CD4-positive, alpha-beta memory T cell (primary cell): ENCODE results near the gene PIEZO2. TPM values are rescaled to one million over a fixed set of nuclear protein-coding genes. Genes with fewer than 3 reads are reported as not detected.

Experiments used
- CTCF ChIA-PET: fragments of 350-600 bp; sonication (Branson Sonifier 250); formaldehyde crosslinking; loops from one replicate; lab custom pipeline; 2021; ENCODE audit warnings: inconsistent platforms; ENCODE audit not compliant: partially characterized antibody; lab: Charles Lee
- POLR2A ChIA-PET: fragments of 350-600 bp; sonication (Branson Sonifier 250); formaldehyde crosslinking; loops from one replicate; lab custom pipeline; 2021; ENCODE audit not compliant: partially characterized antibody; lab: Charles Lee
- DNase-seq, 5 donors: peaks; one replicate each; pipeline versions ENCODE4 v3.0.0 to v3.0.0-alpha.2; 2020 to 2022; ENCODE audit warnings: mixed read lengths in 1 of 5
- H3K27ac ChIP-seq: one replicate; pipeline ENCODE4 v1.7.0; 2013; ENCODE audit warnings: low read depth, low read length
- H3K27me3 ChIP-seq: 2 replicates; pipeline ENCODE4 v1.7.0; 2013; ENCODE audit warnings: mild to moderate bottlenecking, low read length, moderate library complexity; ENCODE audit not compliant: insufficient read depth
- H3K36me3 ChIP-seq: 2 replicates; pipeline ENCODE4 v1.7.0; 2013; ENCODE audit warnings: mild to moderate bottlenecking, low read length, moderate library complexity; ENCODE audit not compliant: insufficient read depth
- H3K4me1 ChIP-seq: 2 replicates; pipeline ENCODE4 v1.7.0; 2013; ENCODE audit warnings: mild to moderate bottlenecking, low read length, moderate library complexity; ENCODE audit not compliant: insufficient read depth
- H3K4me3 ChIP-seq, 2 donors: one replicate each; pipeline ENCODE4 v1.7.0; 2013; ENCODE audit warnings: low read length in 2 of 2, mild to moderate bottlenecking in 1 of 2
- H3K9me3 ChIP-seq, 2 donors: one replicate each; pipeline ENCODE4 v1.7.0; 2013; ENCODE audit warnings: low read length in 2 of 2, control low read depth in 1 of 2; ENCODE audit not compliant: control insufficient read depth in 1 of 2
- H3K27ac Mint-ChIP-seq, 7 donors: one replicate each; pipeline ENCODE4 v1.8.0; 2020 to 2021; ENCODE audit warnings: mixed read lengths in 7 of 7, mild to moderate bottlenecking in 6 of 7, inconsistent platforms in 3 of 7, moderate library complexity in 3 of 7
- H3K27me3 Mint-ChIP-seq, 2 donors: one replicate each; pipeline ENCODE4 v1.8.0; 2020 to 2021; ENCODE audit warnings: mixed read lengths in 2 of 2
- H3K36me3 Mint-ChIP-seq, 2 donors: one replicate each; pipeline ENCODE4 v1.8.0; 2020 to 2021; ENCODE audit warnings: mixed read lengths in 2 of 2, inconsistent platforms in 1 of 2, mild to moderate bottlenecking in 1 of 2
- H3K4me1 Mint-ChIP-seq, 4 donors: one replicate each; pipeline ENCODE4 v1.8.0; 2020 to 2021; ENCODE audit warnings: mixed read lengths in 4 of 4, mild to moderate bottlenecking in 1 of 4
- H3K4me3 Mint-ChIP-seq, 8 donors: one replicate each; pipeline ENCODE4 v1.8.0; 2020 to 2021; ENCODE audit warnings: mixed read lengths in 8 of 8, mild to moderate bottlenecking in 7 of 8, moderate library complexity in 6 of 8, inconsistent platforms in 3 of 8
- H3K9me3 Mint-ChIP-seq, 8 donors: one replicate each; pipeline ENCODE4 v1.8.0; 2020 to 2021; ENCODE audit warnings: mixed read lengths in 8 of 8, mild to moderate bottlenecking in 5 of 8, inconsistent platforms in 3 of 8, moderate library complexity in 1 of 8
- intact Hi-C: fragments of 100-400 bp; cut with micrococcal nuclease; formaldehyde crosslinking; loops from one replicate; pipeline ENCODE4 v1.15.1; 2023
- polyA plus RNA-seq, 2 donors: library from polyadenylated mRNA; unstranded; fragments of 300-500 nt; fragmentation: Illumina TruSeq; gene quantifications; one replicate each; pipeline ENCODE4 v1.2.3, GENCODE V29; 2021
- total RNA-seq, 2 experiments: library from RNA; stranded (reverse); gene quantifications; one replicate each; pipeline ENCODE4 v1.2.3, GENCODE V29; 2021

Gene PIEZO2
- total and polyA plus RNA-seq, 4 experiments from 2014 or later, result not detected

GRCh38 chr18:10784596-10785202, 364.7 kb downstream of the PIEZO2 start:
- intact Hi-C loops, result loop anchor here (5.0 kb wide), 1 partner anchor 768 kb away; no protein-coding TSS in a partner anchor
- no peak for DNase-seq
- Mint-ChIP-seq H3K4me3 (no peak overlapping the region), H3K27ac (no peak overlapping the region), H3K36me3 (no peaks in the 10 kb centered on the region), H3K9me3 (no peaks in the 10 kb centered on the region), H3K27me3 (peaks cover 4% of the 10 kb centered on the region in 2 donors), H3K4me1 (peaks cover 2 to 5% (median 5%) of the 10 kb centered on the region in 4 donors)
- Histone ChIP-seq H3K27ac (no peak overlapping the region), H3K27me3 (no peaks in the 10 kb centered on the region), H3K36me3 (no peaks in the 10 kb centered on the region), H3K4me1 (no peaks in the 10 kb centered on the region), H3K9me3 (no peaks in the 10 kb centered on the region), H3K4me3 (no peak overlapping the region)
- POLR2A ChIA-PET, result no interaction called here
- CTCF ChIA-PET, result interaction anchor here (1.2 to 1.3 kb wide), 2 partner anchors 29 to 35 kb away, joined by 3 read pairs; no protein-coding TSS in a partner anchor

GRCh38 chr18:10783941-10784340, 365.4 kb downstream of the PIEZO2 start:
- H3K9me3 ChIP-seq, result no peaks in the 10 kb centered on the region
- H3K27ac ChIP-seq, result no peak overlapping the region
- H3K9me3 Mint-ChIP-seq, result no peaks in the 10 kb centered on the region
- no peak overlapping the region for H3K27ac Mint-ChIP-seq
- H3K36me3 ChIP-seq, result no peaks in the 10 kb centered on the region
- H3K36me3 Mint-ChIP-seq, result no peaks in the 10 kb centered on the region
- H3K4me3 Mint-ChIP-seq, result no peak overlapping the region
- POLR2A ChIA-PET, result no interaction called here
- no peak for DNase-seq
- CTCF ChIA-PET, result interaction anchor here (1.2 kb wide), 1 partner anchor 28 kb away, joined by 3 read pairs; no protein-coding TSS in a partner anchor
- no peak overlapping the region for H3K4me3 ChIP-seq
- H3K4me1 Mint-ChIP-seq, result peaks cover 2 to 5% (median 4%) of the 10 kb centered on the region in 4 donors
- no peaks in the 10 kb centered on the region for H3K4me1 ChIP-seq
- intact Hi-C loops, result no loop called here
- no peaks in the 10 kb centered on the region for H3K27me3 ChIP-seq
- H3K27me3 Mint-ChIP-seq, result peaks cover 4 to 8% of the 10 kb centered on the region in 2 donors

GRCh38 chr18:10776493-10776892, 372.9 kb downstream of the PIEZO2 start:
- H3K4me3 Mint-ChIP-seq, result no peak overlapping the region
- H3K9me3 ChIP-seq, result no peaks in the 10 kb centered on the region
- H3K27me3 Mint-ChIP-seq, result peaks cover 5 to 17% of the 10 kb centered on the region in 2 donors
- H3K4me1 ChIP-seq, result no peaks in the 10 kb centered on the region
- no peak overlapping the region for H3K27ac ChIP-seq
- H3K27ac Mint-ChIP-seq, result no peak overlapping the region
- intact Hi-C loops, result no loop called here
- H3K9me3 Mint-ChIP-seq, result peaks cover 0 to 9% (median 0%) of the 10 kb centered on the region in 8 donors
- H3K4me1 Mint-ChIP-seq, result no peaks in the 10 kb centered on the region
- ChIA-PET POLR2A (no interaction called here), CTCF (no interaction called here)
- DNase-seq, result no peak
- no peaks in the 10 kb centered on the region for H3K36me3 Mint-ChIP-seq
- H3K27me3 ChIP-seq, result peaks cover 3% of the 10 kb centered on the region
- no peaks in the 10 kb centered on the region for H3K36me3 ChIP-seq
- no peak overlapping the region for H3K4me3 ChIP-seq

GRCh38 chr18:10775026-10775425, 374.3 kb downstream of the PIEZO2 start:
- ChIA-PET CTCF (no interaction called here), POLR2A (no interaction called here)
- intact Hi-C loops, result no loop called here
- no peaks in the 10 kb centered on the region for H3K36me3 ChIP-seq
- H3K27ac ChIP-seq, result no peak overlapping the region
- H3K27me3 ChIP-seq, result peaks cover 3% of the 10 kb centered on the region
- H3K4me1 Mint-ChIP-seq, result no peaks in the 10 kb centered on the region
- no peaks in the 10 kb centered on the region for H3K4me1 ChIP-seq
- no peak overlapping the region for H3K4me3 Mint-ChIP-seq
- H3K9me3 Mint-ChIP-seq, result peaks cover 0 to 9% (median 0%) of the 10 kb centered on the region in 8 donors
- no peaks in the 10 kb centered on the region for H3K36me3 Mint-ChIP-seq
- H3K9me3 ChIP-seq, result no peaks in the 10 kb centered on the region
- DNase-seq, result no peak
- peaks cover 4 to 17% of the 10 kb centered on the region in 2 donors for H3K27me3 Mint-ChIP-seq
- no peak overlapping the region for H3K4me3 ChIP-seq
- H3K27ac Mint-ChIP-seq, result no peak overlapping the region

GRCh38 chr18:10771053-10771709, 378.2 kb downstream of the PIEZO2 start:
- Mint-ChIP-seq H3K27ac (no peak overlapping the region), H3K4me1 (no peaks in the 10 kb centered on the region), H3K27me3 (peaks cover 0 to 15% of the 10 kb centered on the region in 2 donors), H3K36me3 (no peaks in the 10 kb centered on the region), H3K4me3 (no peak overlapping the region), H3K9me3 (peaks cover 0 to 9% (median 0%) of the 10 kb centered on the region in 8 donors)
- Histone ChIP-seq H3K4me3 (no peak overlapping the region), H3K27me3 (peaks cover 3% of the 10 kb centered on the region), H3K4me1 (no peaks in the 10 kb centered on the region), H3K36me3 (no peaks in the 10 kb centered on the region), H3K9me3 (no peaks in the 10 kb centered on the region), H3K27ac (no peak overlapping the region)
- ChIA-PET CTCF (interaction anchor here (1.3 kb wide), 1 partner anchor 210 kb away, joined by 3 read pairs; no protein-coding TSS in a partner anchor), POLR2A (no interaction called here)
- intact Hi-C loops, result no loop called here
- no peak for DNase-seq

- H3K36me3 Mint-ChIP-seq, result no peaks in the 10 kb centered on the region
- CTCF ChIA-PET, result interaction anchor here (1.3 kb wide), 1 partner anchor 210 kb away, joined by 3 read pairs; no protein-coding TSS in a partner anchor
- intact Hi-C loops, result no loop called here
Observed at GRCh38 chr18:10770264-10770663, 379.1 kb downstream of the PIEZO2 start.

GRCh38 chr18:10768221-10768620, 381.1 kb downstream of the PIEZO2 start:
- peaks cover 0 to 9% (median 0%) of the 10 kb centered on the region in 8 donors for H3K9me3 Mint-ChIP-seq
- no peaks in the 10 kb centered on the region for H3K36me3 ChIP-seq
- no peaks in the 10 kb centered on the region for H3K4me1 Mint-ChIP-seq
- no peaks in the 10 kb centered on the region for H3K36me3 Mint-ChIP-seq
- no peaks in the 10 kb centered on the region for H3K9me3 ChIP-seq
- CTCF ChIA-PET, result interaction anchor here (1.9 kb wide), 1 partner anchor 19 kb away, joined by 5 read pairs; no protein-coding TSS in a partner anchor
- H3K27ac ChIP-seq, result no peak overlapping the region
- intact Hi-C loops, result no loop called here
- peaks cover 0 to 14% of the 10 kb centered on the region in 2 donors for H3K27me3 Mint-ChIP-seq
- H3K4me3 ChIP-seq, result no peak overlapping the region
- DNase-seq, result no peak
- H3K4me1 ChIP-seq, result no peaks in the 10 kb centered on the region
- H3K4me3 Mint-ChIP-seq, result no peak overlapping the region
- no peaks in the 10 kb centered on the region for H3K27me3 ChIP-seq
- POLR2A ChIA-PET, result no interaction called here
- no peak overlapping the region for H3K27ac Mint-ChIP-seq

More at GRCh38 chr18:10770264-10770663, 379.1 kb downstream of the PIEZO2 start:
- H3K4me3 Mint-ChIP-seq, result no peak overlapping the region
- H3K9me3 Mint-ChIP-seq, result peaks cover 0 to 9% (median 0%) of the 10 kb centered on the region in 8 donors
- Histone ChIP-seq H3K27ac (no peak overlapping the region), H3K4me1 (no peaks in the 10 kb centered on the region), H3K9me3 (no peaks in the 10 kb centered on the region), H3K27me3 (no peaks in the 10 kb centered on the region), H3K36me3 (no peaks in the 10 kb centered on the region), H3K4me3 (no peak overlapping the region)
- H3K4me1 Mint-ChIP-seq, result no peaks in the 10 kb centered on the region
- peaks cover 0 to 15% of the 10 kb centered on the region in 2 donors for H3K27me3 Mint-ChIP-seq
- no peak for DNase-seq
- POLR2A ChIA-PET, result no interaction called here
- no peak overlapping the region for H3K27ac Mint-ChIP-seq
